ENCODE results near the gene GPR161.

DNA sequence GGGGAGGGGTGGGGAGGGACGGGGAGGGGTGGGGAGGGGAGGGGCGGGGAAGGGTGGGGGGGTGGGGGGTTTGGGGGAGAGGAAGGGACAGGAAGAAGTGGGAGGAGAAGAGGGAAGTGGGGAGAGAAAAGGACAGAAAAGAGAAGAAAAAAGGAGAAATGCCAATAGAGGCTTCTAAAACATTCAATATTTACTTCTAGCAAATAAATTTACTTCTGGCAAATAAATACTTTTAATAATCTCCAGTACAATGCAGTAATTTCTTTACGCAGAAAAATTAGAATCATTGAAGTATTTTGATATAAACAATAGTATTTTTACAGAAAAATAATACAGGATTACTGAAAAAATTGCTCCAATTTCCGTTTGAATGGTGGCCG, 9.4 kb upstream of the GPR161 start:
- TF ChIP-seq, protein P1, sequence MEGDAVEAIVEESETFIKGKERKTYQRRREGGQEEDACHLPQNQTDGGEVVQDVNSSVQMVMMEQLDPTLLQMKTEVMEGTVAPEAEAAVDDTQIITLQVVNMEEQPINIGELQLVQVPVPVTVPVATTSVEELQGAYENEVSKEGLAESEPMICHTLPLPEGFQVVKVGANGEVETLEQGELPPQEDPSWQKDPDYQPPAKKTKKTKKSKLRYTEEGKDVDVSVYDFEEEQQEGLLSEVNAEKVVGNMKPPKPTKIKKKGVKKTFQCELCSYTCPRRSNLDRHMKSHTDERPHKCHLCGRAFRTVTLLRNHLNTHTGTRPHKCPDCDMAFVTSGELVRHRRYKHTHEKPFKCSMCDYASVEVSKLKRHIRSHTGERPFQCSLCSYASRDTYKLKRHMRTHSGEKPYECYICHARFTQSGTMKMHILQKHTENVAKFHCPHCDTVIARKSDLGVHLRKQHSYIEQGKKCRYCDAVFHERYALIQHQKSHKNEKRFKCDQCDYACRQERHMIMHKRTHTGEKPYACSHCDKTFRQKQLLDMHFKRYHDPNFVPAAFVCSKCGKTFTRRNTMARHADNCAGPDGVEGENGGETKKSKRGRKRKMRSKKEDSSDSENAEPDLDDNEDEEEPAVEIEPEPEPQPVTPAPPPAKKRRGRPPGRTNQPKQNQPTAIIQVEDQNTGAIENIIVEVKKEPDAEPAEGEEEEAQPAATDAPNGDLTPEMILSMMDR (IDR thresholded peaks at IDR 0.05), result no peak
- TF ChIP-seq POLR2AphosphoS5 (IDR thresholded peaks at IDR 0.05) (no peak), POLR2A (IDR thresholded peaks at IDR 0.05) (no peak), EP300 (IDR thresholded peaks at IDR 0.05; ENCODE audit: low read depth) (no peak)
